ENCODE measurements around the gene ZNF732.
"Not testable (repeated sequence)": the region's sequence is repeated elsewhere in the genome, so short reads cannot be mapped to it uniquely, and the experiment has no call there.

The ZNF732 gene

GRCh38 chr4:253936-254756 lies 51.1 kb downstream of the ZNF732 start:
- no peak for DNase-seq

- no peak for DNase-seq
Observed at GRCh38 chr4:252065-252601, 53.1 kb downstream of the ZNF732 start.

DNA sequence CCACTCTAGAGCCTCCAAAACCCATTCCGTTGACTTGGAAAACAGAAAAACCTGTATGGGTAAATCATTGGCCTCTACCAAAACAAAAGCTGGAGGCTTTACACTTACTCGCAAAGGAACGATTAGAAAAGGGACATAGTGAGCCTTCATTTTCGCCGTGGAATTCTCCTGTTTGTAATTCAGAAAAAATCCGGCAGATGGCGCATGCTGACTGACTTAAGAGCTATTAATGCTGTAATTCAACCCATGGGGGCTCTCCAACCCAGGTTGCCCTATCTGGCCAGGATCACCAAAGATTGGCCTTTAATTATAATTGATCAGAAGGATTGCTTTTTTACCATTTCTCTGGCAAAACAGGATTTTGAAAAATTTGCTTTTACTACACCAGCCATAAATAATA lies 60.8 kb downstream of the ZNF732 start:
- DNase-seq = peak; percentile 42

DNA sequence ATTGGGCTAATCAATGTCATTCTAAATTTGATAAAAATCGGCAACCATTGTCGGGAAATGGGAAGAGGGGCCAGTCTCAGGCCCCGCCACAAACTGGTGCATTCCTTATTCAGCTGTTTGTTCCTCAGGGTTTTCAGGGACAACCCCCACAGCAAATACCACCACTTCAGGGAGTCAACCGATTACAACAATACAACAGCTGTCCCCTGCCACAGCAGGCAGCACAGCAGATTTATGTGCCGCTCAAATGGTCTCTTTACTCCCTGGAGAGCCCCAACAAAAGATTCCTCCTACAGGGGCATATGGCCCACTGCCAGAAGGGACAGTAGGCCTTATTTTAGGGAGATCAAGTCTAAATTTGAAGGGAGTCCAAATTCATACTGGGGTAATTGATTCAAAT lies 61.8 kb downstream of the ZNF732 start:
- DNase-seq = no peak

- peak; percentile 72 for DNase-seq
Observed at GRCh38 chr4:242121-242848, 63.0 kb downstream of the ZNF732 start.

DNA sequence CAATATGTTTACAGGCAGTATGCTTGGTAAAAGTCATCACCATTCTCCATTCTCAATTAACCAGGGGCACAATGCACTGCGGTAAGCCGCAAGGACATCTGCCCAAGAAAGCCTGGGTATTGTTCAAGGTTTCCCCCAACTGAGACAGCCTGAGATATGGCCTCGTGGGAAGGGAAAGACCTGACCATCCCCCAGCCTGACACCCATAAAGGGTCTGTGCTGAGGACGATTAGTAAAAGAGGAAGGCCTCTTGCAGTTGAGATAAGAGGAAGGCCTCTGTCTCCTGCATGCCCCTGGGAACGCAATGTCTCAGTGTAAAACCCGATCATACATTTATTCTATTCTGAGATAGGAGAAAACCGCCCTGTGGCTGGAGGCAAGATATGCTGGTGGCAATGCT lies 63.9 kb downstream of the ZNF732 start:
- DNase-seq = not testable (repeated sequence)

DNA sequence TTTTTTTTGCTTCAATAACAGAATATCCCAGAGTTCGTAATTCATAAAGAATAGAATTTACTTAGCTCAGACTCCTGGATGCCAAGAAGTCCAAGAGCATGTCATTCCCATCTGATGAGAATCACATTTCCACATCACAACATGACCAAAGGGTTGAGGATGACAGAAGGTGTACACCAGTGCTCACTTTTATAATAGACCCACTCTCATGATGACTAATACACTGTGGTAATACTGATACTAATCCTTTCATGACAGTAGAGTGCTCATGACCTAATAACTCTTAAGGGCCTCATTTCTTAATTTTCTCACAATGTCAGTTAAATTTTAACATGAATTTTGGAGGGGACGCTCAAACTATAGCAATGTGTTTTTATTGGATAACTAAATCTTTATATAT lies 69.2 kb downstream of the ZNF732 start:
- DNase-seq = no peak

DNA sequence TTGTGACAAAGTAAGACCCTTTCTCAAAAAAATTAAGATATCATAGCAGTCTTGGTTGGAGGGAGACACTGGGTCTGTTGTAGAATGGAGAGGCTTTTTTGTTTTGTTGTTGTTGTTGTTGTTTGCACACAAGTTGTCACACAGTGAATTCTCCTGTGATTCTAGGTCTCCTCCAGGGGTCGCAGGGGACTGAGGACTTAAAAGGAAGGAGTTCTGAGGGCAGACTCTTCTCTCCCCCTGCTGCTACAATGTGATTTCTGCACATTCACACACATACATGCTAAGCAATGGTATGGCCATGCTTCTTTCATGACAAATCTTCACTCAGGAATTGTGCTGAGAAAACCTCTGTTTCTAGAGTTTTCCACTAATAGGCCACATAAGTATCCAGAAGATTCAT lies 71.1 kb downstream of the ZNF732 start:
- no peak for DNase-seq

DNA sequence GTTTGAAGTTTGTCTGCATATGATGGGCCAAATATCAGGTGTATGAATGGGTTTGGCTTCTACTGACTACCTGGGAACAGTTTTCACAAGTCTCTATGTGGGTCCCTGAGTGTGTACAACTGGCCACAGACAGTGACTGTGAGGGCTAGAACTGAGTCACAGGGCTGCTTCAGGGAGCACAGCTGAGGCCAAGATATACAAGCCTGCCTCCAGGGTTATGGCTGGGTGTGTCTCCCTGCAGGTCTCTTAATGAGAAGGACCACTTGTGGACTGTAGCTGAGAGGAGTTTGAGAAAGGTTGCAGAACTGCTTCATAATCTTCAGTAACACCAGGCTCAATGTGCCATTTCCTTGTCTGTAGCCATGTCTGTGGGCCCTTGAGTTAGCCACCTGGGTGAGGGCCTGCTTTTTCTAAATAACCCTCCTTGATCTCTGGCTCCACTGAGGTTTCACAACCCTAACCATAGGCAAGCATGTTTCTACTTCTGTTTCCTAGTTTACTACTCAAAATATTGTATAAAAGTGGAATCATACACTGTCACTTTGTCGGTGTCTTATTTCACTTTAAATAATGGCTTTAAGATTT lies 81.3 kb downstream of the ZNF732 start:
- no peak for DNase-seq

Data from CD4-positive, alpha-beta T cell treated with Interleukin-15 for 1 hour (primary cell).